HG03196 (cell line): ENCODE results near the gene THOC5.

Experiments
- ATAC-seq: cut with Tn5 transposase; IDR thresholded peaks from one replicate; pipeline ENCODE4 v1.9.1; 2021; ENCODE audit not compliant: unreplicated experiment

THOC5 gene

GRCh38 chr22:29478326-29479276 lies 75.0 kb downstream of the THOC5 start:
- no peak for ATAC-seq

- ATAC-seq = no peak
These were observed 75.7 kb downstream of the THOC5 start for GRCh38 chr22:29477723-29478318.

- ATAC-seq = no peak
These were observed 77.4 kb downstream of the THOC5 start for GRCh38 chr22:29476116-29476515.

- ATAC-seq = no peak
These were observed 78.0 kb downstream of the THOC5 start for GRCh38 chr22:29475550-29475949.

GRCh38 chr22:29473001-29473400 lies 80.6 kb downstream of the THOC5 start:
- ATAC-seq = no peak

GRCh38 chr22:29470159-29470855 lies 83.2 kb downstream of the THOC5 start:
- ATAC-seq = no peak

- ATAC-seq = no peak
These were observed 83.8 kb downstream of the THOC5 start for GRCh38 chr22:29469755-29470154.

- no peak for ATAC-seq
These were observed 89.0 kb downstream of the THOC5 start for GRCh38 chr22:29464581-29464980.

- no peak for ATAC-seq
These were observed 89.9 kb downstream of the THOC5 start for GRCh38 chr22:29463629-29464028.

- no peak for ATAC-seq
These were observed 92.3 kb downstream of the THOC5 start for GRCh38 chr22:29461263-29461662.

GRCh38 chr22:29459773-29460172 lies 93.8 kb downstream of the THOC5 start:
- ATAC-seq = no peak

GRCh38 chr22:29458551-29458950 lies 95.0 kb downstream of the THOC5 start:
- ATAC-seq = no peak

- ATAC-seq = no peak
These were observed 95.8 kb downstream of the THOC5 start for GRCh38 chr22:29457730-29458129.

- ATAC-seq = no peak
These were observed 97.3 kb downstream of the THOC5 start for GRCh38 chr22:29456211-29456671.
